Measurements from ENCODE around the gene ANO10. TPM values are rescaled to one million over a fixed set of nuclear protein-coding genes. Genes with fewer than 3 reads are reported as not detected.

The ANO10 gene
- total RNA-seq, 1 experiment from 2014 or later, result 26.6 TPM

DNA sequence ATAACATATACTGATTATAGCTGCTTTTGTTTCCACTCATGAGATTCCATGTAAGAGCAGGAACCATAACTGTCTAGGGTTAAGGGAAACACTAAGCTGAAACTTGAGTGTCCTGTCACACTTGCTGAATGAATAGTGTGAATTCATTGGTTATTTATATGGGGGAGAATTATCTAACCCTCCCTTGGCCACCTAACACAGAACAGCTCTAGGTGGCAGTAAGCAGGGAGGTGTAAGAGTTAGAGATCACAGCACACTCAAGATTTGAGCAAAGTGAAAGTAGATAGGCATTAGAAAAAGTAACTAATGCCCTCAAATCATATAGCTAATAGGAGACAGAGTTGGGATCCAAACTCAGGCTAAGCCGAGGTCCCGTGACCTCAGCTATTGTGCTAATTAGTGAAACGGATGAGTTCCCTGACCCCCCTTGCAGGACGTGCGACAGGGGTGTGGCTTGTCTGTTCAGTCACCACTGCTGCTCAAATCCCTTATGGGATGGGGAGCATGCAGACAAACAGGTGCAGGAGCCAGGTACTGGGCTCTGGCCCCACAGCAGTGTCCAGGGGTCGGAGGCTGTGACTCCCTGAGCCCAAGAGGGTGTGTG, 27.7 kb upstream of the ANO10 start:
- CTCF ChIA-PET, result no interaction called here
- in situ Hi-C loops (cut with HindIII; ENCODE audit: low pct_unique_long_range_greater_than_20kb, low sequenced_read_pairs), result no loop called here
- intact Hi-C loops (cut with micrococcal nuclease; ENCODE audit: unreplicated experiment), result no loop called here
- no peak for DNase-seq (ENCODE audit: low read depth, low spot score)
- POLR2A ChIA-PET, result no interaction called here
- ATAC-seq, result peak; percentile 68; the same call in 1 of the 2 replicates
- Histone ChIP-seq H3K9me3 (ENCODE audit: control insufficient read depth, insufficient read depth, low read depth, low read length) (no peaks in the 10 kb centered on the region), H3K27me3 (ENCODE audit: control insufficient read depth, insufficient read depth, low read length) (no peaks in the 10 kb centered on the region), H3K36me3 (ENCODE audit: control insufficient read depth, insufficient read depth, low read length) (no peaks in the 10 kb centered on the region), H3K4me3 (ENCODE audit: low read depth in 2 of 2, low read length in 2 of 2) (peak overlapping the region; percentile 28 to 50), H3K4me1 (ENCODE audit: control insufficient read depth, insufficient read depth, low read length) (no peaks in the 10 kb centered on the region; the same call in 1 of the 2 replicates), H3K27ac (ENCODE audit: low read length) (no peak overlapping the region)
- BruUV-seq (replicated peaks), result no TSS peak
- TF ChIP-seq POLR2AphosphoS5 (IDR thresholded peaks at IDR 0.05; ENCODE audit: low read depth, low read length) (no peak), TCF7L2 (IDR thresholded peaks at IDR 0.05; ENCODE audit: low read depth, low read length) (no peak), CTCF (IDR thresholded peaks at IDR 0.05) (no peak; the same call in 1 of the 2 replicates)

DNA sequence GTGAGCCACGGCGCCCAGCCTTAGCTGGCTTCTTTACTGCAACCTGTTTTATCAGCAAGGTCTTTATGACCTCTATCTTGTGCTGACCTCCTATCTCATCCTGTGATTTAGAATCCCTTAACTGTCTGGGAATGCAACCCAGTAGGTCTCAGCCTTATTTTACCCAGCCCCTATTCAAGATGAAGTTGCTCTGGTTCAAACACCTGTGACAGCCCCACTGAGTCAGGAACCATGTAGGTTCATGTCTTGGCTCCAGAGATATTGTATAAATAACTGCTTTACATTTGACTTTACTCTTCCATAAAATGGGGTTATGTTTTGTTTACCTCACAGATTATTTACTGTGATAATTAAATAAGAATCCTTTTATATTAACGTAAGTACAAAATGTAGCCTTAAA, 27.1 kb upstream of the ANO10 start:
- ChIA-PET CTCF (no interaction called here), POLR2A (no interaction called here)
- no TSS peak for BruUV-seq (replicated peaks)
- ATAC-seq (no peak), DNase-seq (ENCODE audit: low read depth, low spot score) (no peak)
- Histone ChIP-seq H3K27me3 (ENCODE audit: control insufficient read depth, insufficient read depth, low read length) (no peaks in the 10 kb centered on the region), H3K36me3 (ENCODE audit: control insufficient read depth, insufficient read depth, low read length) (no peaks in the 10 kb centered on the region), H3K27ac (ENCODE audit: low read length) (no peak overlapping the region), H3K9me3 (ENCODE audit: control insufficient read depth, insufficient read depth, low read depth, low read length) (no peaks in the 10 kb centered on the region), H3K4me1 (ENCODE audit: control insufficient read depth, insufficient read depth, low read length) (no peaks in the 10 kb centered on the region; the same call in 1 of the 2 replicates), H3K4me3 (ENCODE audit: low read depth in 2 of 2, low read length in 2 of 2) (no peak overlapping the region)
- TF ChIP-seq CTCF (IDR thresholded peaks at IDR 0.05), result no peak
- TF ChIP-seq POLR2AphosphoS5 (IDR thresholded peaks at IDR 0.05; ENCODE audit: low read depth, low read length), result no peak
- no peak for TF ChIP-seq SIN3A (IDR thresholded peaks at IDR 0.05; ENCODE audit: borderline replicate concordance, insufficient read depth, low read depth, low read length)
- TF ChIP-seq, protein P1, sequence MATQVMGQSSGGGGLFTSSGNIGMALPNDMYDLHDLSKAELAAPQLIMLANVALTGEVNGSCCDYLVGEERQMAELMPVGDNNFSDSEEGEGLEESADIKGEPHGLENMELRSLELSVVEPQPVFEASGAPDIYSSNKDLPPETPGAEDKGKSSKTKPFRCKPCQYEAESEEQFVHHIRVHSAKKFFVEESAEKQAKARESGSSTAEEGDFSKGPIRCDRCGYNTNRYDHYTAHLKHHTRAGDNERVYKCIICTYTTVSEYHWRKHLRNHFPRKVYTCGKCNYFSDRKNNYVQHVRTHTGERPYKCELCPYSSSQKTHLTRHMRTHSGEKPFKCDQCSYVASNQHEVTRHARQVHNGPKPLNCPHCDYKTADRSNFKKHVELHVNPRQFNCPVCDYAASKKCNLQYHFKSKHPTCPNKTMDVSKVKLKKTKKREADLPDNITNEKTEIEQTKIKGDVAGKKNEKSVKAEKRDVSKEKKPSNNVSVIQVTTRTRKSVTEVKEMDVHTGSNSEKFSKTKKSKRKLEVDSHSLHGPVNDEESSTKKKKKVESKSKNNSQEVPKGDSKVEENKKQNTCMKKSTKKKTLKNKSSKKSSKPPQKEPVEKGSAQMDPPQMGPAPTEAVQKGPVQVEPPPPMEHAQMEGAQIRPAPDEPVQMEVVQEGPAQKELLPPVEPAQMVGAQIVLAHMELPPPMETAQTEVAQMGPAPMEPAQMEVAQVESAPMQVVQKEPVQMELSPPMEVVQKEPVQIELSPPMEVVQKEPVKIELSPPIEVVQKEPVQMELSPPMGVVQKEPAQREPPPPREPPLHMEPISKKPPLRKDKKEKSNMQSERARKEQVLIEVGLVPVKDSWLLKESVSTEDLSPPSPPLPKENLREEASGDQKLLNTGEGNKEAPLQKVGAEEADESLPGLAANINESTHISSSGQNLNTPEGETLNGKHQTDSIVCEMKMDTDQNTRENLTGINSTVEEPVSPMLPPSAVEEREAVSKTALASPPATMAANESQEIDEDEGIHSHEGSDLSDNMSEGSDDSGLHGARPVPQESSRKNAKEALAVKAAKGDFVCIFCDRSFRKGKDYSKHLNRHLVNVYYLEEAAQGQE (IDR thresholded peaks at IDR 0.05; ENCODE audit: insufficient read depth in 1 of 2, low read depth in 2 of 2, low read length in 1 of 2), result no peak
- TF ChIP-seq TCF7L2 (IDR thresholded peaks at IDR 0.05; ENCODE audit: low read depth, low read length), result no peak
- intact Hi-C loops (cut with micrococcal nuclease; ENCODE audit: unreplicated experiment), result no loop called here
- in situ Hi-C loops (cut with HindIII; ENCODE audit: low pct_unique_long_range_greater_than_20kb, low sequenced_read_pairs), result no loop called here

All from Panc1 (cell line).